C4-2B (cell line): ENCODE results near the gene C12orf42.

ENCODE experiments used
- H3K27ac ChIP-seq: fragments of 450-650 bp; 2 replicates; pipeline ENCODE4 v1.5.1; 2017
- CTCF ChIP-seq: fragments of 450-650 bp; conservative IDR thresholded peaks from 2 replicates; pipeline ENCODE4 v1.5.1; 2017; ENCODE audit warnings: mild to moderate bottlenecking
- ZFX ChIP-seq: fragments of 450-650 bp; IDR thresholded peaks from 2 replicates; pipeline ENCODE4 v1.6.1; 2017

C12orf42 gene

GRCh38 chr12:103422328-103422727 lies 73.4 kb downstream of the C12orf42 start:
- TF ChIP-seq ZFX (no peak), CTCF (no peak)
- H3K27ac ChIP-seq, result no peak overlapping the region

GRCh38 chr12:103421402-103421801 lies 74.4 kb downstream of the C12orf42 start:
- TF ChIP-seq CTCF (no peak), ZFX (no peak)
- no peak overlapping the region for H3K27ac ChIP-seq

GRCh38 chr12:103415681-103416080 lies 80.1 kb downstream of the C12orf42 start:
- no peak for TF ChIP-seq ZFX
- TF ChIP-seq CTCF, result no peak
- no peak overlapping the region for H3K27ac ChIP-seq

- TF ChIP-seq ZFX (no peak), CTCF (peak; percentile 18)
- no peak overlapping the region for H3K27ac ChIP-seq
Measured at GRCh38 chr12:103401421-103401820, 94.3 kb downstream of the C12orf42 start.

- TF ChIP-seq CTCF, result no peak
- TF ChIP-seq ZFX, result no peak
Measured at GRCh38 chr12:103399986-103400385, 95.8 kb downstream of the C12orf42 start.

GRCh38 chr12:103397536-103397935 lies 98.2 kb downstream of the C12orf42 start:
- TF ChIP-seq ZFX, result no peak
- no peak overlapping the region for H3K27ac ChIP-seq

More at GRCh38 chr12:103399986-103400385, 95.8 kb downstream of the C12orf42 start:
- H3K27ac ChIP-seq, result no peak overlapping the region

- H3K27ac ChIP-seq, result no peak overlapping the region
- no peak for TF ChIP-seq ZFX
- no peak for TF ChIP-seq CTCF
Measured at GRCh38 chr12:103392722-103393121, 103.0 kb downstream of the C12orf42 start.

GRCh38 chr12:103391103-103391502 lies 104.7 kb downstream of the C12orf42 start:
- TF ChIP-seq CTCF, result no peak
- TF ChIP-seq ZFX, result no peak
- no peak overlapping the region for H3K27ac ChIP-seq
